HG02642 (cell line): ENCODE results near the gene EIF4H.
"Not testable (repeated sequence)": the region's sequence is repeated elsewhere in the genome, so short reads cannot be mapped to it uniquely, and the experiment has no call there.

Experiments
- ATAC-seq: cut with Tn5 transposase; IDR thresholded peaks from one replicate; pipeline ENCODE4 v1.9.1; 2021; ENCODE audit warnings: mild to moderate bottlenecking; ENCODE audit not compliant: unreplicated experiment, poor library complexity

EIF4H gene

DNA sequence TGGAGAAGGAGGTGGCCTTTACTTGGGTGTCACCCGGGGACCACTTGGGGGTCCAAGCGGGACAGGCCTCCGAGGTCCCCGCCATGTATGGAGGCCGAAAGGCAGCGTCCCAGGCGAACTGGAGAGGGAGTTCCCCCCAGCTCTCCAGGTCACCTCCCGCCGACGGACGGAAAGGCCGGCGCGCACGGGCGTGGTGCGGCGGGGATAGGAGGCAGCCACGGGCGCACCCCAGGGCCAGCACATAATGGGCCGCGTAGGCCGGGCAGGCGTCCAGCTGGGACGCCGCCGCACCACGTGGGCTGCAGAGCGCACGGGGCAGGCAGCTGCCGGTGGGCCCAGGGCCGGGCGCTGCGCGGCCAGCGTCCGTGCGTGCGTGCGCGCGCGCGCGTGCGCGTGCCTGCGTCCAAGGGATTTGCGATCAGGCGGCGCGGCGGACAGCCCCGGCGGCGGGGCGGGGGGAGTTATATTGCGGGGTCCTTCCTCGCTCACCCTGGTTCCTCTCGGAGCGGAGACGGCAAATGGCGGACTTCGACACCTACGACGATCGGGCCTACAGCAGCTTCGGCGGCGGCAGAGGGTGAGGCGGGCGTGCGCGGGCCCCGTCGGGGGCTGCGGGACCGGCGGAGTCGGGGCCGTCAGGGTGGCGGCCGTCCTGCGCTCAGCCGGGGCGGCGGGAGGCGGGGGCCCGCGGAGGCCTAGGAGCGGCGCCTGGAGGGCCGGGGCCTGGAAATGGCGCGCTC lies at the start of gene EIF4H:
TSS of gene EIF4H (plus strand) at position 491 of the 740 bp plus-strand sequence. CDS start at position 519, 28 bp downstream.
- peak; percentile 83 for ATAC-seq

DNA sequence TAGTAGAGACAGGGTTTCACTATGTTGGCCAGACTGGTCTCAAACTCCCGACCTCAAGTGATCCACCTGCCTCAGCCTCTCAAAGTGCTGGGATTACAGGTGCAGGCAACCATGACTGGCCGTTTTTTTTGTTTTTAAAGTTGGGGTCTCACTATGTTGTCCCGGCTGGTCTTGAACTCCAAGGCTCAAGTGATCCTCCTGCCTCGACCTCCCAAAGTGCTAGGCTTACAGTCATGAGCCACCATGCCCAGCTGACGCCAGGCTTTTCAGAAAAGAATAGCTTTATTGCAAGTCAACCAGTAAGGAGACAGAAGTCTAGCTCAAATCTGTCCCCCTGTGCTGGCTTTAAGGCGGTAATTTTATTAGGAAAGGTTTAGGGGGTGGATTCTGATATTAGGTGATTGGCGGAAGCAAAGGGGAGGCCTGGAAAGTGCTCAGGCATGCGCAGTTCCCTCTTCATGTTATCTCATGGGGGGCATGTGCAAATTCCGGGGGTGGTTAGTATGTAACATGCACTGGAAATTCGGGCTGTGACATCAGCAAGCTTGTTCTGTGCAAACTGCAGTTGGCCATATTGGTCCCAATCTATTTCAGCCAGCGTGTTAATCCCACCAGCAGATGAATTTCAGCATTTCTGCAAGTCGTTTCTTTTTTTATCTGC lies 47.8 kb upstream of the EIF4H start:
- ATAC-seq: no peak

DNA sequence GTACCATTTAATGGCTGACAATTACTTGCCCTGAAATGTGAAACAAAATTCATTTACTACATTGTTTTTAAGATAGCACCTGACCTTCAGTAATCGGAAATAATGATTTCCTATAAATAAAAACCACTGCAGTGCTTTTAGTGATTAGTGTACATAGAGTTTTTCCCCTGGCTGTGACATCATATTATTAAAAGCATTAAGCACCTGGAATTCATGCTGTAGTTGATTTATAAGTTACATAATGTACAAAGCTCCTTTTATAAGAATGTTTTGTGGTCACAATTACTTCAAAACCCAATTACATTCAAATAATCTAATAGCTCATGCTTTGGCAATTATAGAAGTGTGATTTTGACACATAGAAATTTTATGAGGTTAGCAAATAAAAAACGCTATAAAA lies 44.3 kb upstream of the EIF4H start:
- ATAC-seq: no peak

DNA sequence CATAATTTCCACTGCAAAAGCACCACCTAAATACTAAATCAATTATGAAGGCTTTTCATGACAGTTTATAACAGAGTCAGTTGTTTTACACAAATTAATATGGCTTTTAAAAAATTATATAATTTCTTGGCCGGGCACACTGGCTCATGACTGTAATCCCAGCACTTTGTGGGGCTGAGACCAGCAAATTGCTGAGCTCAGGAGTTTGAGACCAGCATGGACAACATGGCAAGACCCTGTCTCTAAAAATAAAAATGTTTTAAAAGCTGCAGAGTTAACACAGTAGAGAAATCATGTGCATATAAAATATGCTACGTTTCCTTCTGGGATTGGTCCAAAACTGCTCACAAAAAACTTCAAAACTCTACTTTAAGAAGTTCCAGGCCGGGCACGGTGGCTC lies 43.6 kb upstream of the EIF4H start:
- no peak for ATAC-seq

DNA sequence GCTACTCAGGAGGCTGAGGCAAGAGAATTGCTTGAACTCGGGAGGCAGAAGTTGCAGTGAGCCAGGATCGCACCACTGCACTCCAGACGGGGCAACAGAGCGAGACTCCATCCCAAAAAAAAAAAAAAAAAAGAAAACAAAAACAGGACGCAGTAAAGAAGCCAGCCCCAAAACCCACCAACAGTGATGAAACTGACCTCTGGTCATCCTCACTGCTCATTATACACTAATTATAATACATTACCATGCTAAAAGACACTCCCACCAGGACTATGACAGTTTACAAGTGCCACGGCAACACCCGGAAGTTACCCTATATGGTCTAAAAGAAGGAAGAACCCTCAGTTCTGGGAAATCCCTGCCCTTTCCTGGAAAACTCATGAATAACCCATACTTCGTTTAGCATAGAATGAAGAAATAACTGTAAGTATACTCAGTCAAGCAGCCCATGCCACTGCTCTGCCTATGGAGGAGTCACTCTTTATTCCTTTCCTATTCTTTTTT lies 40.0 kb upstream of the EIF4H start:
- ATAC-seq: no peak

DNA sequence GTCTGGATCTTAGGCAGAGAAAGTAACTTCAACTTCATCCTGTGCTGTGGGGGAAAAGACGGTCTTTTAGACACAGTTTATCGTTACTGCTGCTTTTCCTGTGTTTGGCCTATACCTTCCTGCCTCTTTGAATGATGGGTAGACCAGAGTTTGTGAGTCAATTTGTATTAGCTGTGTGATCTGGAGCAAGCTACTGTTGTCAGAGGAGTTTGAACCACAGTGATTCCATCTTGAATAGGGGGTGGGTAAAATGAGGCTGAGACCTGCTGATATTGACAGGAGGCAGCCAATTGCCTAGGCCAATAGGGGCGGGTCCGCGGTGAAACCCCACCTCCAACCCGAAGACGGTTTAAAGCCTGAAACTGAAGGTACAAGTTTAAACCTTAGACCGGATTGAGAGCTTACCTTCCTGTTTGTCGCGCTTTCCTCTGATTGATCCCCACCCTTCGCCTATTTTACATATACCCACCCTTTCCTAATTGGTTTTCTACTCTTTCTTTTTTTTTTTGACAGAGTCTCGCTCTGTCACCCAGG lies 35.8 kb upstream of the EIF4H start:
- no peak for ATAC-seq

DNA sequence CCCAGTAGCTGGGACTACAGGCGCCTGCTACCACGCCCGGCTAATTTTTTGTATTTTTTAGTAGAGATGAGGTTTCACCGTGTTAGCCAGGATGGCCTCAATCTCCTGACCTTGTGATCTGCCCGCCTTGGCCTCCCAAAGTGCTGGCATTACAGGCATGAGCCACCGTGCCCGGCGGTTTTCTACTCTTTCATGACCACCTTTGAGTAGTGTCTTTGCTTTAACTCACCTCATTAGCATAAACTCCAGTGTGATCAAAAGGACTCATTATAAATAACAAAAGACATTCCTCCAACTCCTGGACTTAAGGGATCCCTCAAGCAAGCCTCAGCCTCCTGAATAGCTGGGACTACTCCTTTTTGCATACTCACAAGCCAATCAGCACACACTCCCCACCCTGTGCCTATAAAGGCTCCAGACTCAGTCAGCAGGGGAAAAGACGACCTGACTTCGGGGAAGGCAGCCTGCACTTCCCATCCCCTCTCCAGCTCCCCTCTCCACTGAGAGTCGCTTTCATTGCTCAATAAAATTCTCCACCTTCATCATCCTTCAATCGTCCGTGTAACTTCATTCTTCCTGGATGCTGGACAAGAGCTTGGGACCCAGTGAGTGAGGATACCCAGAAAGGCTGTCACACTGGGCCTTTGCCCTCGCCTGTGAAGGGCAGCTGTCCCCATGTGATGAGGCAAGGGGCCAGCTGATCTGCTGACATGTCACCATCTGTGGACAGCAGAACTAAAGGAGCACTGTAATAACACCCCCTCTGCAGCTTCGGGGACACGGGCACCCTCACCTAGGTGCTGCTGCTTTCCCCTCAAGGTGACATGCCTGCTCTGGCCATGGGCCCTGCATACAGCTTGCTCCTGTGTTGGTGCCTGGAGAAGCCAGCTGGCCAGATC lies 35.0 kb upstream of the EIF4H start:
- no peak for ATAC-seq

DNA sequence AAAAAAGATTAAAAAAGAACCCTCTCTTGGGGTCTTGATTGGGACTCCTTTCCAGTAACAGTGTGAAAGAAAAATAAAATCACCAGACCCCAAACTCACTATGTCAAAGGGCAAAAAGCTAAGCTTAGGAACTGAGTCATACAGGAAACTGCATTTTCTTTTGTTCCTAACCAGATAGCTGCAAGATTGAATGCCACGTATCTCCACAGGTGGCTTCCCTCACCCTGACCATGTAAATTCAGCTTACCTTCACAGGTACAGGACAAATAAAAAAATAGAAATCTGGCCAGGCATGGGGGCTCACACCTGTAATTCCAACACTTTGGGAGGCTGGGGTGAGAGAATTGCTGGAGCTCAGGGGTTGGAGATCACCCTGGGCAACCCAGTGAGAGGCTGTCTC lies 32.5 kb upstream of the EIF4H start:
- ATAC-seq: no peak

DNA sequence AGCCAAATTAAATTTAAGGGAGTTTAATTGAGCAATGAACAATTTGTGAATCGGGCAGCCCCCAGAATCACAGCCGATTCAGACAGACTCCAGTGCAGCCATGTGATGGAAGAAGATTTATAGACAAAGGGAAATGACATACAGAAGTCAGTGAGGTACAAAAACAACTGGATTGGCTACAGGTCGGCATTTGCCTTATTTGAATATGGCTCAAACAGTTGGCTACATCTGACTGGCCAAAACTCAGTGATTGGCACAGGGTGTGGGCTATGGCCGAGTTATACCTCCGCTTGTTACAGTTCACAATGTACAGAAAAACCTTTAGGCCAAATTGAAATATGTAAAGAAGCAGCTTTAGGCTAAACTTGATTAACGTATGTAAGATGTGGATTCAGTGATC lies 30.8 kb upstream of the EIF4H start:
- ATAC-seq: no peak

DNA sequence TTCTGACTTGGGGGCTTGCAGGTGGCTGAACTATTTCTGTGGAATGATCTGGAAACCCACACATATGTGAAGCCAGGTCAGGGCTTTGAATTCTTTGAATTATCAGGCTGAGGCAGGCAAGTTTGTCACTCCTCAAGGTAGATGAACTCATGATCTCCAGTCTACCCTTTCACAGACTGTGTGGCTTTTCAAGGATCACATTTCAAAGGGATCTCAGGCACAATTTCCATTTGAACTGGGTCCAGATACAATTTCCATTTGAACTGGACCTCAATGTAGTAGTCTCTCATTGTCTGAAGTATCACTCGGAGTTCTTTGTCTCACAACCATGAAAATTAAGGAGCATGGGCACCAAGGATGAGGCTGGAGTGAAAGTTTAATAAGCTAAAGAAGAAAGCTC lies 25.7 kb upstream of the EIF4H start:
- ATAC-seq: no peak

DNA sequence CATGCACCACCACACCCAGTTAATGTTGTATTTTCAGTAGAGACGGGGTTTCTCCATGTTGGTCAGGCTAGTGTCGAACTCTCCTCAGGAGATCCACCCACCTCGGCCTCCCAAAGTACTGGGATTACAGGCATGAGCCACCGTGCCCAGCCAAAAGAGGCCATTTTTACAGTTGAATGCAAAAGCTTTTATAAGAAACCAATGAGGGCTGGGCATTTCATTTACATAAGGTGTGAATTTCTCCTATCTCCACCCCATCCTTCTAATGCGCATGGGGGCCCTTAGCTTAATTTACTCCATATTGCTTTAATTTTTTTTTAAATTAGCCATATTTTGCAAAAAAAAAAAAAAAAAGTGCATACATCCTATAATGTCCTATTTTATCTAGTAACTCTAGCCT lies 25.1 kb upstream of the EIF4H start:
- no peak for ATAC-seq

DNA sequence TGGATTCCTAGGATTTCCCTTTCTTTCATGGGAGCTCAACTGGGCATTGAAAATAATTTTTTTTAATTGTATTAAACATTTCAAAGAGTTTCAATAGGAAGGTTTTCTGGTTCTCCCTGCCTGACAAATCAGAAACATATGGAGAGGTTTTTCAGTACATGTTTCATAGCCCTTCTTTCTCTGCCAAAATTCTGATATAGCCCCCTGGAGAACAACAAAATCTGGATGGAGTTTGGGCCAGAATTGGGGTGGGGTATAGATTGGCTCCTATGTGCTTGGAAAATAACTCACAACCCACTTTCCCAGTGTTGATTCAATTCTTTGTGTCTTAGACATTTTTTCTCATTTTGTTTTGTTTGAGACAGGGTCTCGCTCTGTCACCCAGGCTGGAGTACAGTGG lies 24.6 kb upstream of the EIF4H start:
- no peak for ATAC-seq

DNA sequence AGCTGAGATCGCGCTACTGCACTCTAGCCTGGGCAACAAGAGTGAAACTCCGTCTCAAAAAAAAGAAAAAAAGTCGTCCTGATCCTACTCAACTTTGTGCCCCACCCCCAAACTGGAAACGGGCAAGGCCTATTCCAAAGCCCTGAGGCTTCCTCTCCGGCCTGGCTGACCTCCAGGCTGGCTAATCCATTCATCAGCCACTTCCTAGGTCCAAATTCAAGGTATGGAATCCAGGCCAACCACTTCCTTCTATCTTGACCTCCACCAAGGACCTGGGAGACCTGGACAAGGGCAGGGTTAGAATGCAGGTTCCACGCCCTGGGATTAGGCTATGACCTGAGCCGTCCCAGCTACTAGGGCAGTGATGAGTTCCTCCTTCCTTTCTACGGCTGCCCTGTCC lies 20.4 kb upstream of the EIF4H start:
- ATAC-seq: no peak

DNA sequence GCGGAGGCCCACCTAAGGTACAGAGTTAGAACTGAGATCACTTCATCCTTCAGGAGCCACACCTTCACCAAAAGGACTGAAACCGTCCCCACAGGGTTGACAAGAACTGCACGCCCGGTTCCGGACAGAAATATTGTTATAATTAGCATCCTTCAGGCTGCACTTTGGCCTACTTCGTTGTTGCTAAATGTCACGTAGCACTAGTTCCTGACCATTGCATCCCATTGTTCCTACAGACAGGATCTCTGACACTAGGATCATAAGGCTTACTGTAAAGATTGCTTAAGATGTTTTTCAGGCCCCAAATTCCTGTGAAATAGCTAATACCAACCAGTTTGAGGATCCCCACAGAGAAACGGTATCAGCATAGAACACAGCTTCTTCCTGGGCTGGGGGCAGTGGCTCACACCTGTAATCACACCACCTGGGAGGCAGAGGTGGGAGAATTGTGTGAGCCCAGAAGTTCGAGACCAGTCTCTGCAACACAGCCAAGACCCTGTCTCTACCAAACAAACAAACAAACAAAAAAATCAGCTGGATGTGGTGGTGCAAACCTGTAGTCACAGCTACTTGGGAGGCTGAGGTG lies 18.3 kb upstream of the EIF4H start:
- no peak for ATAC-seq

DNA sequence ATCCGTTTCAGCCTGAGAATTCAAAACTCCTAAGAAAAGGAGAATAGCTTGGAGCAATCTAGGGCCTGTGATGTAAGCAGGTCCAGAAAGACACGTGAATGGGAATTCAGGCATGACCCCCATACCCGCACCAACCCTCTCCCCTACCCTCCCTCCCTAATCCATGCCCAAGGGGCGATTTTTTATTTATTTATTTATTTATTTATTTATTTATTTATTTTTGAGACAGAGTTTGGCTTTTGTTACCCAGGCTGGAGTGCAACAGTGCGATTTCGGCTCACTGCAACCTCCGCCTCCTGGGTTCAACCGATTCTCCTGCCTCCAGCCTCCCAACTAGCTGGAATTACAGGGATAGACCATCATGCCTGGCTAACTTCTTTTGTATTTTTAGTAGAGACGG lies 16.6 kb upstream of the EIF4H start:
- ATAC-seq: no peak

DNA sequence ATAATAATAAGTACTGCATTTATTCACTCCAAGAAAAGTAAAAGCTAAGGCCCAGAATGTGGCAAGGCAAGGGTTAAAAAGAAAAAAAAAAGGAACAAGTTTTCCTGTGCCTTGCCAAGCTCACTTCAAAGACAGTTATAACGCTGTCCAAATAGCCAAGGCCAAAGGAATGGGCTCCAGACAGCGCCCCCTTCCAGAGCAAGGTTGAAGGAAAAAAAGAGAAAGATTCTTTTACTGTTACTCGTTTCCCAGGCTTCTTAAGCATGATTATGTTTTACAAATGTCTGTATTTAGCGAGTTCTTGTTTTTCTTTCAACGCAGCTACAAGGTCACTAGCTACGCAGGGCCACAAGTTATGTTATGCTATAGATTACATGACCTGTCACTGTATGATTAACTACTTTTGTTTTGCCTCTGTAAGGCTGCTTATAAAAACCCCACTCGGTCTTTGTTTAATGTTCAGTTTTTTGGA lies 9.1 kb upstream of the EIF4H start:
- ATAC-seq: no peak

DNA sequence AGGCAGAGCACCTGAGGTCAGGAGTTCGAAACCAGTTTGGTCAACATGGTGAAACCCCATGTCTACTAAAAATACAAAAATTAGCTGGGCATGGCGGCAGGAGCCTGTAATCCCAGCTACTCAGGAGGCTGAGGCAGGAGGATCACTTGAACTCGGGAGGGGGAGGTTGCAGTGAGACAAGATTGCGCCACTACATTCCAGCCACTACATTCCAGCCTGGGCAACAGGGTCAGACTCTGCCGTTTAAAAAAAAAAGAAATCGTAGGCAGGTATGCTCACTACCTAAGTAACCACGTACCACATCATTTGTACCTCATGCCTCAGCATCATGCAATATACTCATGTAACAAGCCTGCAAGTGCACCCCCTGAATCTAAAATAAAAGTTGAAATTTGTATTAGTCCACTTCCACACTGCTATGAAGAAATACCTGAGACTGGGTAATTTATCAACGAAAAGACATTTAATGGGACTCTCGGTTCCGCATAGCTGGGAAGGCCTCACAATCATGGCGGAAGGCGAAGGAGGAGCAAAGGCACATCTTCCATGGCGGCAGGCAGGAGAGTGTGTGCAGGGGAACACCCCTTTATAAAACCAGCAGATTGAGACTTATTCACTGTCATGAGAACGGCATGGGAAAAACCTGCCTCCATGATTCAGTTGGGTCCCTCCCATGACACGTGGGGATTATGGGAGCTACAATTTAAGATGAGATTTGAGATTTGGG lies 8.1 kb upstream of the EIF4H start:
- ATAC-seq: no peak

DNA sequence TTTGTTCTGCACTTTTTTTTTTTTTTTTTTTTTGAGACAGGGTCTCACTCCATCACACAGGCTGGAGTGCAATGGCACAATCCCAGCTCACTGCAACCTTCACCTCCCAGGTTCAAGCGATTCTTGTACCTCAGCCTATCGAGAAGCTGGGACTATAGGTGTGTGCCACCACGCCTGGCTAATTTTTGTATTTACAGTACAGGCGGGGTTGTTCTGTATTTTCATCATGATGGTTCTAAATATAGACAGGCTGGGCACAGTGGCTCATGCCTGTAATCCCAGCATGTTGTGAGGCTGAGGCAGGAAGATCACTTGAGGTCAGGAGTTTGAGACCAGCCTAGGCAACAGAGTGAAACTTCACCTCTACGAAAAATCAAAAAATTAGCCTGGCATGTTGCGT lies 6.8 kb upstream of the EIF4H start:
- not testable (repeated sequence) for ATAC-seq

DNA sequence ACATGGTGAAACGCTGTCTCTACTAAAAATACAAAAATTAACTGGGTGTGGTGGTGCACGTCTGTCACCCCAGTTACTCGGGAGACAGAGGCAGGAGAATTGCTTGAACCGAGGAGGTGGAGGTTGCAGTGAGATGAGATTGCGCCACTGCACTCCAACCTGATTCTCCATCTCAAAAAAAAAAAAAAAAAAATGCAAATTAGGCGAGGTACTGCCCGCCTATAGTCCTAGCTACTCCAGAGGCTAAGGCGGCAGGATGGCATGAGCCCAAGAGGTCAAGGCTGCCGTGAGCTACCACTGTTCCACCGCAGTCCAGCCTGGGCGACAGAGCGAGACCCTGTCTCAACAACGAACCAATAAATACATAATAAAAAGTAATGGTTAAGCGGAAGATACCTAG lies 1.1 kb upstream of the EIF4H start:
- no peak for ATAC-seq

DNA sequence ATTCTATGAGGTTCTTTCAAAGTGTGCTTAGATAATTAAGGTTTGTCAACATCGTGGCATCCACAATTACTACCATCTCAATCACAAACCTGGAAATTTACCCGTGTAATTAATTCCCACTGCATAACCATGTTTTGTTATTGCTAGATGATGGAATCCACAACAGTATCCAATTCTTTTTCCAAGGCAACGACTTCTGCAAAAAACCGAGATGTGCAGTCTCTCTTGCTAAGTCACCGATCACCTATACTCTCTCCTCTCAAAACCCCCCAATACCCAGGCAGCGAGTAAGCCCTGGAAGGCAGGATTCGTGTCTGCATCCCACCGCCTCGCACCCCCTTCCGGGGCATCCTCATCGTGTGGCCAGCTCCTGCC lies 678 bp upstream of the EIF4H start:
- no peak for ATAC-seq
